Stimulated activated CD4-positive, alpha-beta T cell treated with anti-CD3 and anti-CD28 coated beads, Interleukin-2, amount 100 ng/mL, for 24 hours (primary cell): Measurements from ENCODE around the gene PGAM5.
"Not testable (repeated sequence)": the region's sequence is repeated elsewhere in the genome, so short reads cannot be mapped to it uniquely, and the experiment has no call there.

Experiments
- DNase-seq, 2 donors: peaks; one replicate each; pipeline ENCODE4 v3.0.0-alpha.2; 2020

Gene PGAM5

GRCh38 chr12:132723015-132723763, 12.5 kb downstream of the PGAM5 start:
- no peak for DNase-seq

GRCh38 chr12:132723764-132724140, 13.1 kb downstream of the PGAM5 start:
- DNase-seq, result no peak

DNA sequence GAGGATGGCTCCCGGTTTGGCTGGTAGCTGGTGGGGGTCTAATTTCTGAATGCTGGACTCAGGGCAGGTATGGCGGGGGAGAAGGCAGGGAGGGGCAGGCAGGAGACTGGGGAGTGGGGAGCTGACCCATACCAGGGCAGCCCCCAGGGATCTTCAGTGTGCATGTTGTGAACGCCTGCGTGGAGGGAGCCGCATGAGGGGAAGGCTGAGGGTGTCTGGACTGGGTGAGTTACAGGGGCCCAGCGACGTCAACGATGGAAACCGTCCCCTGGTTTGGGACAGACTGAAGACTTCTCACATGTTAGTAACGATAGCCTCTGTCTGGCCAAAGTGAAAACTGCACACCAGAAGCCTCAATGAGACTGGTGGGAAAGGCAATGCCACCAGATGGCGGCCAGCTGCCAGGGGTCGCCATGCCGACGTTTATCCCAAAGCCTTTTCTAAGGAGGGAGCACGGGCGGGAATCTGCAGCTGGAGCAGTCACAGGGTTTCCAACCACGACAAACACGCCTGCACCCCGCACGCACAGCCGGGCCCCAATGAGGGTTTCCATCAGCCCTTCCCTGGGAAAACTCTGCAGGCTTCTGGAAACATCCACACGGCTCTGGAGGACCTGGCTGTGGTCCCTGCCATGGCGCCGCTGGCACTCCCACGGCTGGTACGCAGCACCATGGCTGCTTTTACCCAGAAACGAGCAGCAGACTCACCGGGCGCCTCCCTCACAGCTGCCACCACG, 14.0 kb downstream of the PGAM5 start:
- DNase-seq, result no peak

DNA sequence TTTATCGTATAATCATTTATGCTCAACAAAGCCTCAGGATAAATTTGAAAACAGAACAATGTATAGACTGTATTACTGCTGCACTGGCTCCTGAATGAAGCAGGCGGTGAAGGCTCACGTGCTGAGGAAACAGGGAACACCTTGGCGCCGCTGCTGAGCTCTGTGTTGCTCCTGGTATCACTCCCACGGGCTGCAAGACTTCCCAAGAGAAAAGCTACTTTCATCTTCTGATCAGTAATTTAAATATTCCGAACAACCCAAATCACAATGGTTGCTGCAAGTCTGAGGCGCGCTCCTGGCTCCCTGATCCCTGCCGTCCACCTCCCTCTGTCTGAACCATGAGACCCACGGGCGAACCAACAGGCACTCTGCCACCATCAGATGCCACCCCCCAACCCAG, 15.7 kb downstream of the PGAM5 start:
- no peak for DNase-seq

DNA sequence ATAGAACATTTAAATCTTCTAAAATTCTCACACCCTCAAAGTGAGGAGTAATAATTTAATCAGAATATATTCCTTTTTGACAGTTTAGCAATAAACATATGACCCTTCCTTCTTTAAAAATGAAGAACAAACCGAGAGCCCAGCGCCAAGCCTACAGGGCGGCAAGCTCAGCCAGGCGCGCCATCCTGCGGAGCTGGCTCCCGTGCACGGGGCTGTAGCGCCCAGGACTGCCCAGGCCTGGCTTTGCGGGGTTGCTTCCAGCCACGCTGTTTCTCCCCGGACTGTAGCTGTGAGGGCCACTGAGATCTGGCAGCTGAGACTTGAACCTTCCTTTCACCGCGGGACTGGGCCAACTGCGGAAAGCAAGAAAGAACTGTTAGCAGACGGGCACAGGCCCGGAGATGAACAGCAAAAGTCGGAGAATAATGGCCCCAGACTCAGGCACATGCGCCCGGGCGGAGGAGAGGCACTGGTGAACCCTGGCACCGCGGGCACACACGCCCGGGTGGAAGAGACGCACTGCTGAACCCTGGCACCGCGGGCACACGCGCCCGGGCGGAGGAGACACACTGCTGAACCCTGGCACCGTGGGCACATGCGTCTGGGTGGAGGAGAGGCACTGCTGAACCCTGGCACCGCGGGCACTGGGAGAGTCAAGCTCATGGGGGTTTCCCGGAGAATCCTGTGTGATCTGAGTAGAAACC, 16.6 kb downstream of the PGAM5 start:
- no peak for DNase-seq

- no peak for DNase-seq
Measured at GRCh38 chr12:132728502-132728901, 17.9 kb downstream of the PGAM5 start.

DNA sequence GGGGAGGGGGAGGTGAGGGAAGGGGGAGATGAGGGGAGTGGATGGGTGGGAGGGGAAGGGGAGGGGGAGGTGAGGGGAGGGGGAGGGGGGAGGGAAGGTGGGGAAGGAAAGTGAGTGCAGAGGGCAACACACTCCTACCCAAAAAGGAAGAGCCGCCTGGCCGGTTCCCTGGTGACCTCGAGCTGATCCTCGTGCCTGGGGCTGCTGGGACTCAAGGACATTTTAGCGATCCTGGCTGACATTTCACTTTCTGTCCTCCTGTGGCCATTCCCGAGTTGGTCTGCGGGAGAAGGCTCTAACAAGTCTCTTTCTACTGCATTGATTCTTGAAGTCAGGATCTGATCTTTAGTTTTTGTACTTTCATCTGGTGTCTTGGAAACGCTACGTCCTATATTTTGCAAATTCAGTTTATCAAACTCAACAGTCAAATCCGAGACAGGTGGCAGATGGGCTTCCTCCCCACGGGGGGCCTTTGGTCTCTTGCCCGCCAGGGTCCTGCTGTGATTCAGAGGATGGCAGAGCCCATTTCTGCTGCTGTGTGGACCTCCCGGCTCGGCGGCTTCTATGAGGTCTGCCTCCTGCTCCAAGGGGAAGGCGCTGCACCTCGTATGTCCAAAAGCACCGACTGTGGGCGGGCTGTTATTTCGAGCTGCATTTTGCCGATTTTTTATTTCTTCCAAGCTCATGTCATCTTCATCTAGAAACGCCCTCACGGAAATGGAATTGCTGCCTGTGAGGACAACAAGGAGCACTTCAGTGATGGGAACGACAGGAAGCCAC, 19.1 kb downstream of the PGAM5 start:
- no peak for DNase-seq

DNA sequence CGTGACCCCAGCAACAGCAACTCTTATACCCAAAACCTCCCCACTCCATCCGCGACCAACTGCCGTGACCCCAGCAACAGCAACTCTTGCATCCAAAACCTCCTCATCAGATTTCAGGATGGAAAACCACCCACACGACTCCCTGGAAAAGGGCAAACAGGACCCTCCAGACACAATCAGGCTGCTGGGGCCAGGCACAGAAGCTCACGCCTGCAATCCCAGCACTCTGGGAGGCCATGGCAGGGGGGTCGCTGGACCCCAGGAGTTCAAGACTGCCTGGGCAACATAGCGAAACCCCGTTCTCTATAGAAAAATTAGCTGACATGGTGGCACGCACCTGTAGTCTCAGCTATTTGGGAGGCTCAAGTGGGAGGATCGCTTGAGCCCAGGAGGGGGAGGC, 19.7 kb downstream of the PGAM5 start:
- no peak for DNase-seq

GRCh38 chr12:132731574-132731973, 20.9 kb downstream of the PGAM5 start:
- DNase-seq, result no peak

DNA sequence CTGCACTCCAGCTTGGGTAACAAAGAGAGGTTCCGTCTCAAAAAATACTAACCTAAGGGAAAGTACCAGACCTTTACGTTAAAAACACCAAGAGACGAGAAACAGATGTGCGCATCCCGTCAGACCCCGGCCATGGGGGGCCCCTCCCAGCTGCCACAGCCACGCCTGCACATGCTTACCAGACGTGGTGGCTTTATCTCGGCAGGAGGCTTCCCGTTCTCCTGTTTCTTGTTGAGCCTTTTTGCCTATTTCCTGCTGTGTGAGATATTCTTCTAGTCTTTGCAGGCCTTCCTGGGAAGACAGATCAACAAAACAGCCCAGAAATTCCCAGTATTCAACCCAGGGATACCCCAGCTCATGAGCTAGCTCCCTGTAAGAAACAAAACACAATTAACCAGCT, 23.6 kb downstream of the PGAM5 start:
- no peak for DNase-seq

- DNase-seq, result no peak
Measured at GRCh38 chr12:132735496-132735895, 24.9 kb downstream of the PGAM5 start.

DNA sequence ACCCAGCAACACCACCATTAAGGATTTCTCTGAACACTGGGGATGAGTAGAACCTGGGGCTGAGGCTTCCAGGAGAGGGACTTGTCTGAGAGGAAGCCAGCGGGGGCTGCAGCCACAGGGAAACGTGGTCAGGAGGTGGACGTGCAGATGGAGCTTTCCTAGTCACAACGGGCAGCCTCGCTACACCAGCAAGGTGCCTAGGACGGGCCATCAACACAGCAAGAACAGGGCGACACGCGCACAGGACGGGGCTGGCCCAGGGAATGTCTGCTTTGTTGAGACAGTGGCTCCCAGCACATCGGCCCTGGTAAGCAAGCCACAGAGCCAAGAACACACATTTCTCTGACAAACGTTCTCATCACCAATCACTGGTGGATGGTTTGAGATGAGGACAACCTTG, 25.7 kb downstream of the PGAM5 start:
- no peak for DNase-seq

DNA sequence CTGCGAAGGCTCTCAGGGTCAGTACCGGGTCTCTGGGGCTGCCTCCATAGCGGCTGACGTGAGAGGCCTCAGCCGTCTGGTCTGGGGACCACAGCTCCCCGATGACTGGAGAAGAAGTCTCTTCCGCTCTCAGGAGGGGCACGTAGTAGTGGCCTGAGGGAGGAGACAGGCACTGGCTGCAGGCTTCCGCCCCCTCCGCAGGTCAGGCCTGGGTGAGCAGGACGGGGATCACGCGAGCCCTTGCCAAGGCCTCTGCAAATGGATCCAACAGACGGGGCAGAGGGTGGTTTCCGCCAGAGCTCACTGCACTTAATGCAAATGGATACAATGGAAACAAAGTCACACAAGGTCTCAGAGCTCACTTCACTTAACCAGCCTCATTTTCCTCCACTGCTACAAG, 26.3 kb downstream of the PGAM5 start:
- DNase-seq, result no peak

DNA sequence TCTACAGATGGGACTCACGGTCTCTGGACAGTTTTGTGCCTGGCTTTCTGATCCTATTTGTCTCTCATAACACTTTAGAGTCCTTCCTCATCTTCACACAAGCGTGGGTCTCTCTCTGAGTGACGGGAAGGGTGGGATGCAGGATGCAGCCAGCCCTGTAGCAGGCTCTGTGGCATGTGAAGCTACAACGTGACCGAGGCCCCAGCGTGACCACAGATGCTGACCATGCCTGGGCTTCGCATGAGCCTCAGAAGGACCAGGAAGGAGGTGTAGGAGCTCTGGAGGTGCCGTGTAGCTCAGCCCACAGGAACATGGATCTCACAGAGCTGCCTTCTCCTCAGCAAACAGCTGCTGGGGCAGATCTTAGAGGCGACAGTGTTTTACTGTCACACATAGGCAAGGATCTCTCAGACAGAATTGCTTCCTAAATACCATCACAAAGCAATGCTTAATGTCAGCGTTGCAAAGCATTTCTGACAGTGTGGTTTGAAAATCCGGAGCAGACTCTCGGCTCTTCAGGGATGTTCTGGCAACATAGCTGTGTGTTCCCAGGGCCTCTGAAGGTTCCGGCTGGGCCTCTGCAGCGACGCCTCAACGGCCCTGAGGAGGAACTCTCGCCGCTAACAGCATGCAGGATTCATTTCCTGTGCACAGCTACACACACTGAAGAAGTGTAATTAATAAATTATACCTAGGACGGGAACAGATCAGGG, 29.1 kb downstream of the PGAM5 start:
- no peak for DNase-seq

GRCh38 chr12:132740313-132740646, 29.6 kb downstream of the PGAM5 start:
- no peak for DNase-seq

GRCh38 chr12:132740652-132741051, 30.0 kb downstream of the PGAM5 start:
- no peak for DNase-seq

DNA sequence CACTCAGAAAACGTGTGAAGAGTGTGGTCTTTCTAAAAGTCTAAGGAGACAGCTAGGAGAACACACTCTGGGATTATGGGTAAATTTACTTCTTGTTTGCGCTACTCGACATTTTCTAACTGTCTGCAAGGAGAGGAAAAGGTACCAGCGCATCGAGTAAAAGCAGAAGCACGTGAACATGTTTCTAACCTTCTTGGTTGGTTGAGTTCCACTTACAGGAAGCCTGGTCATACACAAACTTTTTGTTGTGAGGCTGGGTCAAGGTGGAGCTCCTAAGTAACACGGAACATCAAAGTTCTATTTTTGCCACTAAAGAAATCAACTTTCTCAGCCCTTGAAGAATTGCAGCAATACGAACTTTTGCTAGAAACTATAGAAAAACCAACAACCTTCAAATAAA, 31.0 kb downstream of the PGAM5 start:
- DNase-seq, result no peak

DNA sequence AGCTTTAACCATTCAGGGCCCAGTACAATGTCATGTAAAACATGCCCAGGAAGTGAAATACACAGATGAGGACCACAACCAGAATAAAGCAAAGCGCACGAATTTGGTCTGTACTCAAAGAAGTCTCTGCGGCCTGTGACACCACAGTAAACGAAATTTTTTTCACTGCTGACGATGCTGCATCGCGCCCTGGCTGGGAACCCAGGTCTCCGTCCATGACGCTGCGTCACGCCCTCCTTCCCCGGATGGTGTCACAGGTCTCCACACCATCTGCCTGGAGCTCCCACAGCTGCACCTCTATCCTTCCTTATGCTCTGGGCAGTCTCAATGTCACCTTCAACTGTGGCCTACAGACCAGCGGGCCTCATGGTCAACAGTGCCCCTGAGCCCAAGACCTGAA, 33.2 kb downstream of the PGAM5 start:
- DNase-seq, result no peak

DNA sequence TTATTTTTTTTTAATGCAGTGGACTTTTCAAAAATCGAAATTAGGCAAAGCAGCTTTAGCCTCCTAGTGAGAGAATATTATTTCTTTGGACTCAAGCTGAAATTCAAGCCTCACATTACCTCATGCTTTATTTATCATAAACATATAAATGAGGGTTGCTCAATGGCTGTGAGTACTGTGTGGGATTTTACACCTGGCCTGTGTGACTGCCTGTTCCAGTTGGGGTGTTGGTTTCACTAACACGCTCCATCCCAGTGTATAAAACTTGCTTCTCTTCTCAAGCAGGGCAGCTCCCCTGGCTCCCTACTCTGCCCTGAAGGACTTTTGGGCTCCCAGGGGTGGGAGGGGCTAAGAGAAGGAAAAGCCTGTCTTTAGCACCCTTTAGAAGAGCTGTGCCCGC, 36.0 kb downstream of the PGAM5 start:
- DNase-seq, result no peak

DNA sequence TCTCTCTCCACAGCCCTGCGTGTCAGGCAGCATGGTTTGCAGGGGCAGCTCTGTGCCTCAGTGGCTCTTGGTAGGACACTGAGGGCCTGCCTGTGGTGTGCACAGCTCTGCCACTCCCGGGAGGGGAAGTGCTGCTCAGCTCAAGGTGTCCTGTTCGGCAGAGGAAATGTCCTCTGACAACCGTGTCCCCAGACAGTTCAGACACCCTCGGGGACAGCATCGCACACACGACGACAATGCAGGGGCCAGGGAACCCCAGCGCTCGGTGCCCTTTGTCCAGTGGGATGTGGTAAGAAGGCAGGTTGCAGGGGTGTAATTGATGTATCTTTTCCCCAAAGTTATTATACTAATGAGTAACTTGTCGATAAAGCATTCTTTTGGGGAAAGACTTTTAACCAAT, 36.8 kb downstream of the PGAM5 start:
- no peak for DNase-seq

GRCh38 chr12:132747896-132748295, 37.3 kb downstream of the PGAM5 start:
- DNase-seq, result no peak

GRCh38 chr12:132748319-132748718, 37.7 kb downstream of the PGAM5 start:
- DNase-seq, result no peak

GRCh38 chr12:132753670-132754069, 43.0 kb downstream of the PGAM5 start:
- DNase-seq, result not testable (repeated sequence)
